GM19324 (cell line): ENCODE measurements around the gene TMEM150C.

Source experiments
- ATAC-seq: cut with Tn5 transposase; IDR thresholded peaks from one replicate; pipeline ENCODE4 v1.9.1; 2021; ENCODE audit warnings: mild to moderate bottlenecking, moderate library complexity; ENCODE audit not compliant: unreplicated experiment, low FRiP score

The TMEM150C gene

GRCh38 chr4:82519072-82519471 lies 42.7 kb downstream of the TMEM150C start:
- ATAC-seq: no peak

GRCh38 chr4:82517043-82517442 lies 44.7 kb downstream of the TMEM150C start:
- no peak for ATAC-seq

GRCh38 chr4:82515705-82516104 lies 46.1 kb downstream of the TMEM150C start:
- ATAC-seq: no peak

GRCh38 chr4:82513382-82513781 lies 48.4 kb downstream of the TMEM150C start:
- no peak for ATAC-seq

GRCh38 chr4:82510216-82510615 lies 51.6 kb downstream of the TMEM150C start:
- no peak for ATAC-seq

GRCh38 chr4:82508806-82509428 lies 52.9 kb downstream of the TMEM150C start:
- no peak for ATAC-seq

GRCh38 chr4:82508011-82508410 lies 53.8 kb downstream of the TMEM150C start:
- ATAC-seq: no peak

GRCh38 chr4:82501154-82501442 lies 60.7 kb downstream of the TMEM150C start:
- ATAC-seq: no peak

GRCh38 chr4:82500435-82501153 lies 61.2 kb downstream of the TMEM150C start:
- ATAC-seq: no peak

- ATAC-seq: no peak
These were observed 61.9 kb downstream of the TMEM150C start for GRCh38 chr4:82499738-82500434.

GRCh38 chr4:82496349-82496748 lies 65.4 kb downstream of the TMEM150C start:
- ATAC-seq: no peak

GRCh38 chr4:82495666-82496065 lies 66.1 kb downstream of the TMEM150C start:
- no peak for ATAC-seq

GRCh38 chr4:82493721-82494425 lies 67.9 kb downstream of the TMEM150C start:
- ATAC-seq: no peak

GRCh38 chr4:82491251-82491960 lies 70.4 kb downstream of the TMEM150C start:
- no peak for ATAC-seq

- ATAC-seq: no peak
These were observed 71.8 kb downstream of the TMEM150C start for GRCh38 chr4:82489987-82490386.

GRCh38 chr4:82489076-82489475 lies 72.7 kb downstream of the TMEM150C start:
- ATAC-seq: no peak

GRCh38 chr4:82484996-82485783 lies 76.6 kb downstream of the TMEM150C start:
- ATAC-seq: no peak

- ATAC-seq: no peak
These were observed 79.4 kb downstream of the TMEM150C start for GRCh38 chr4:82482387-82482786.

- ATAC-seq: no peak
These were observed 80.3 kb downstream of the TMEM150C start for GRCh38 chr4:82481506-82481840.
